SU-DHL-6 (cell line): ENCODE results near the gene CACNA1C.

Source experiments
- H2AFZ ChIP-seq: fragments of 200-600 bp; sonication (generic); 2 replicates; pipeline ENCODE4 v1.6.1; 2014; ENCODE audit warnings: low read depth, mild to moderate bottlenecking, moderate library complexity, mixed read lengths, antibody characterized with exemption, low read length; ENCODE audit not compliant: severe bottlenecking
- H3F3A ChIP-seq: fragments of 200-600 bp; shearing (Covaris generic); 2 replicates; pipeline ENCODE4 v1.6.0; 2016; ENCODE audit warnings: antibody characterized with exemption, mild to moderate bottlenecking; ENCODE audit not compliant: insufficient read depth
- H3K27ac ChIP-seq: fragments of 200-600 bp; sonication (generic); 2 replicates; pipeline ENCODE4 v1.5.1; 2016; ENCODE audit warnings: low read depth, mild to moderate bottlenecking, low read length, moderate library complexity, mixed read lengths
- H3K27me3 ChIP-seq: fragments of 200-600 bp; sonication (generic), shearing (Covaris generic); 2 replicates; pipeline ENCODE4 v1.6.0; 2014; ENCODE audit warnings: mild to moderate bottlenecking, low read length
- H3K36me3 ChIP-seq: fragments of 200-600 bp; sonication (generic); 2 replicates; pipeline ENCODE4 v1.6.1; 2014; ENCODE audit warnings: mild to moderate bottlenecking, low read length, mixed read lengths
- H3K4me2 ChIP-seq: fragments of 300-600, 200-600 bp; shearing (Covaris generic), sonication (generic); 2 replicates; pipeline ENCODE4 v1.6.0; 2014; ENCODE audit warnings: low read length, low read depth, mild to moderate bottlenecking; ENCODE audit not compliant: poor library complexity, severe bottlenecking
- H3K4me3 ChIP-seq: fragments of 200-600 bp; sonication (generic); 2 replicates; pipeline ENCODE4 v1.5.1; 2014; ENCODE audit warnings: antibody characterized with exemption, low read length, mild to moderate bottlenecking, mixed read lengths; ENCODE audit not compliant: insufficient read depth, poor library complexity, severe bottlenecking
- H3K79me2 ChIP-seq: fragments of 200-600 bp; sonication (generic); 2 replicates; pipeline ENCODE4 v1.6.1; 2014; ENCODE audit warnings: mild to moderate bottlenecking, low read length, moderate library complexity; ENCODE audit not compliant: insufficient read depth
- H3K9ac ChIP-seq: fragments of 200-600 bp; sonication (generic); 2 replicates; pipeline ENCODE4 v1.7.0; 2014; ENCODE audit warnings: mild to moderate bottlenecking, low read length
- H3K9me2 ChIP-seq: fragments of 200-600 bp; sonication (generic); replicated peaks from 2 replicates; pipeline ENCODE4 v1.6.1; 2014; ENCODE audit warnings: low read length; ENCODE audit not compliant: insufficient read depth
- H3K9me3 ChIP-seq: fragments of 200-600 bp; sonication (generic); 2 replicates; pipeline ENCODE4 v1.6.1; 2014; ENCODE audit warnings: low read length, mixed read lengths; ENCODE audit not compliant: insufficient read depth
- H4K20me1 ChIP-seq: fragments of 200-600 bp; sonication (generic); 2 replicates; pipeline ENCODE4 v1.6.1; 2014; ENCODE audit warnings: low read depth, mild to moderate bottlenecking, antibody characterized with exemption, low read length, moderate library complexity, mixed read lengths
- CTCF ChIP-seq: fragments of 200-600 bp; sonication (generic); IDR thresholded peaks from one replicate; pipeline ENCODE4 v1.5.1; 2017; ENCODE audit warnings: antibody characterized with exemption, mild to moderate bottlenecking, low read length, moderate library complexity; ENCODE audit not compliant: insufficient read depth, poor library complexity, severe bottlenecking
- EZH2phosphoT487 ChIP-seq: fragments of 200-600 bp; sonication (generic), shearing (Covaris generic); conservative IDR thresholded peaks from 2 replicates; pipeline ENCODE4 v1.6.1; 2018; ENCODE audit warnings: mild to moderate bottlenecking, antibody characterized with exemption, low read length, moderate library complexity, mixed read lengths

CACNA1C gene

GRCh38 chr12:2633825-2634200 lies 581.0 kb downstream of the CACNA1C start:
- Histone ChIP-seq H3K4me3 (no peak overlapping the region), H3K36me3 (no peaks in the 10 kb centered on the region), H3K4me2 (no peak overlapping the region), H3F3A (no peaks in the 10 kb centered on the region), H4K20me1 (no peaks in the 10 kb centered on the region), H3K27ac (no peak overlapping the region), H3K9me2 (no peaks in the 10 kb centered on the region), H3K79me2 (no peaks in the 10 kb centered on the region), H3K27me3 (no peaks in the 10 kb centered on the region), H2AFZ (no peak overlapping the region), H3K9ac (no peak overlapping the region), H3K9me3 (no peaks in the 10 kb centered on the region)
- TF ChIP-seq EZH2phosphoT487 (no peak), CTCF (no peak)

GRCh38 chr12:2634471-2634870 lies 581.7 kb downstream of the CACNA1C start:
- Histone ChIP-seq H4K20me1 (no peaks in the 10 kb centered on the region), H3K9me3 (no peaks in the 10 kb centered on the region), H3K4me3 (no peak overlapping the region), H3K79me2 (no peaks in the 10 kb centered on the region), H3K36me3 (no peaks in the 10 kb centered on the region), H3K9ac (no peak overlapping the region), H2AFZ (no peak overlapping the region), H3K4me2 (no peak overlapping the region), H3K27ac (no peak overlapping the region), H3K9me2 (no peaks in the 10 kb centered on the region), H3K27me3 (no peaks in the 10 kb centered on the region), H3F3A (no peaks in the 10 kb centered on the region)
- TF ChIP-seq CTCF (no peak), EZH2phosphoT487 (no peak)

GRCh38 chr12:2636741-2637340 lies 584.1 kb downstream of the CACNA1C start:
- no peak overlapping the region for H2AFZ ChIP-seq
- no peak overlapping the region for H3K4me3 ChIP-seq
- H3K36me3 ChIP-seq, result no peaks in the 10 kb centered on the region
- H3K27ac ChIP-seq, result no peak overlapping the region
- no peaks in the 10 kb centered on the region for H3K9me2 ChIP-seq
- no peaks in the 10 kb centered on the region for H3K27me3 ChIP-seq
- no peak overlapping the region for H3K4me2 ChIP-seq
- H3F3A ChIP-seq, result no peaks in the 10 kb centered on the region
- H4K20me1 ChIP-seq, result no peaks in the 10 kb centered on the region
- H3K79me2 ChIP-seq, result no peaks in the 10 kb centered on the region
- no peak overlapping the region for H3K9ac ChIP-seq
- no peaks in the 10 kb centered on the region for H3K9me3 ChIP-seq
- TF ChIP-seq EZH2phosphoT487 (no peak), CTCF (no peak)
